ENCODE measurements around the gene FAM200B. TPM values are rescaled to one million over a fixed set of nuclear protein-coding genes. Genes with fewer than 3 reads are reported as not detected.

The FAM200B gene
- total RNA-seq, 1 experiment from 2014 or later = 22.6 TPM

DNA sequence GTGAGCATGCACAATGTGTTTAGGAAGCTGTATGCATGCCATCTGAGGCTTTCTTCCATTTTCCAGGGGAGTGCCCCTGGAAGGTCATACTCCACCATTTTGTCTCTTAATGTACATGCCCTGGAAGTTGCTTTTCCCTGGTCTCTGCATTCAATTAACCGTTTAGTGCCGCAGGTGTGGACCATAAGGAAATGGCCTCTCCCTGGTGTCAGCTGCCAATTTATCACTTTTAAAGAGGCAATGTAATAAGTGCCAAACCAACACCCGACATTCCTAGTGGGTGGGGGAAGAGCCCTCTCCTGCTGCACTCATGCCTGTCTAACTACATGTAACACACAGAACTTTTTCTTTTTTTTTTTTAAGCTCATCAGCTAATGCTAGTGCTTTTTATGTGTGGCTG is 14.1 kb downstream of the FAM200B start:
- H3K4me3 Mint-ChIP-seq (ENCODE audit: low read depth, unreplicated experiment) = no peak overlapping the region
- no peaks in the 10 kb centered on the region for H3K27me3 Mint-ChIP-seq (ENCODE audit: unreplicated experiment)
- peaks cover 15% of the 10 kb centered on the region for H3K36me3 Mint-ChIP-seq (ENCODE audit: insufficient read depth, unreplicated experiment)
- intact Hi-C loops (cut with micrococcal nuclease; ENCODE audit: unreplicated experiment) = no loop called here
- peaks cover 37% of the 10 kb centered on the region for H3K4me1 Mint-ChIP-seq (ENCODE audit: low read depth, unreplicated experiment)
- H3K9me3 Mint-ChIP-seq (ENCODE audit: low read depth, unreplicated experiment) = peaks cover 4% of the 10 kb centered on the region
- DNase-seq = no peak
- BruUV-seq (replicated peaks) = no TSS peak
- TF ChIP-seq, protein P1, sequence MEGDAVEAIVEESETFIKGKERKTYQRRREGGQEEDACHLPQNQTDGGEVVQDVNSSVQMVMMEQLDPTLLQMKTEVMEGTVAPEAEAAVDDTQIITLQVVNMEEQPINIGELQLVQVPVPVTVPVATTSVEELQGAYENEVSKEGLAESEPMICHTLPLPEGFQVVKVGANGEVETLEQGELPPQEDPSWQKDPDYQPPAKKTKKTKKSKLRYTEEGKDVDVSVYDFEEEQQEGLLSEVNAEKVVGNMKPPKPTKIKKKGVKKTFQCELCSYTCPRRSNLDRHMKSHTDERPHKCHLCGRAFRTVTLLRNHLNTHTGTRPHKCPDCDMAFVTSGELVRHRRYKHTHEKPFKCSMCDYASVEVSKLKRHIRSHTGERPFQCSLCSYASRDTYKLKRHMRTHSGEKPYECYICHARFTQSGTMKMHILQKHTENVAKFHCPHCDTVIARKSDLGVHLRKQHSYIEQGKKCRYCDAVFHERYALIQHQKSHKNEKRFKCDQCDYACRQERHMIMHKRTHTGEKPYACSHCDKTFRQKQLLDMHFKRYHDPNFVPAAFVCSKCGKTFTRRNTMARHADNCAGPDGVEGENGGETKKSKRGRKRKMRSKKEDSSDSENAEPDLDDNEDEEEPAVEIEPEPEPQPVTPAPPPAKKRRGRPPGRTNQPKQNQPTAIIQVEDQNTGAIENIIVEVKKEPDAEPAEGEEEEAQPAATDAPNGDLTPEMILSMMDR (IDR thresholded peaks at IDR 0.05; ENCODE audit: unreplicated experiment) = no peak
- H3K27ac Mint-ChIP-seq (ENCODE audit: unreplicated experiment) = peak overlapping the region; percentile 99
- CTCF ChIA-PET = interaction anchor here (0.7 to 1.1 kb wide), 4 partner anchors 13 to 221 kb away, joined by 3 to 6 read pairs (median 4); no protein-coding TSS in a partner anchor

DNA sequence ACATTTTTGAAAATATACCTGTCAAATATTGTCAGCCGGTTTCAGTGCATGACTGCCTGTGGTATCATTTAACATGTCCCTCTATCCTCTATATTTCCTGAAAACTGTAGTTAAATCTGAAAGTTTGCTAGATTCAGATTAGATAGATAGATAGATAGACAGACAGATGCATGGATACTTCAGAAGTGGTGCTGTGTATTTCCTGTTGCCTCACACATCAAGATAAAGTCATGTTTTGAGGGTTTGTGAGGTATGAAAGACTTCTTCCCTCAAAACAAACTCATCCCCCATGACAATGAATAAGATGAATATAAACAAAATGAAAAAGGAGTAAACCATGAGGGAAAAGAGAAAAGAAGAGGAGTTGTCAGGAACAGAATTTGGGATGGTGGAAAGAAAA is 15.2 kb downstream of the FAM200B start:
- intact Hi-C loops (cut with micrococcal nuclease; ENCODE audit: unreplicated experiment) = no loop called here
- peaks cover 35% of the 10 kb centered on the region for H3K4me1 Mint-ChIP-seq (ENCODE audit: low read depth, unreplicated experiment)
- CTCF ChIA-PET = no interaction called here
- TF ChIP-seq, protein P1 (IDR thresholded peaks at IDR 0.05; ENCODE audit: unreplicated experiment) = no peak
- peaks cover 4% of the 10 kb centered on the region for H3K9me3 Mint-ChIP-seq (ENCODE audit: low read depth, unreplicated experiment)
- H3K36me3 Mint-ChIP-seq (ENCODE audit: insufficient read depth, unreplicated experiment) = peaks cover 15% of the 10 kb centered on the region
- no peak overlapping the region for H3K4me3 Mint-ChIP-seq (ENCODE audit: low read depth, unreplicated experiment)
- H3K27ac Mint-ChIP-seq (ENCODE audit: unreplicated experiment) = peak overlapping the region; percentile 8
- no TSS peak for BruUV-seq (replicated peaks)
- DNase-seq = no peak
- H3K27me3 Mint-ChIP-seq (ENCODE audit: unreplicated experiment) = no peaks in the 10 kb centered on the region

DNA sequence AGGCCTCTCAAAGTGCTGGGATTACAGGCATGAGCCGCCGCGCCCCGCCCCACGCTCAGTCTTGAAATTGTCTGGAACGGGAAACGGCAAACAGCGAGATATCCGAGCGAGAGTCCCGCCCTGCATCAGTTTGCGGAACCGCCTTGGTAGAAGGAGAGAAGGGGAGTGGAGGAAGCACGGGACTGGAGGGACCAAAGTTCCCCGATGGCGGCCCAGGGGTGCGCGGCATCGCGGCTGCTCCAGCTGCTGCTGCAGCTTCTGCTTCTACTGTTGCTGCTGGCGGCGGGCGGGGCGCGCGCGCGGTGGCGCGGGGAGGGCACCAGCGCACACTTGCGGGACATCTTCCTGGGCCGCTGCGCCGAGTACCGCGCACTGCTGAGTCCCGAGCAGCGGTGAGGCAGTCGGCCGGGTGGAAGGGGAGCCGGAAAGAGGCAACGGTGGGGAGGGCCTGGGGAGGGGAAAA is 21.3 kb downstream of the FAM200B start, which contains the start of gene BST1:
TSS of gene BST1 (plus strand) at position 125 of the 463 bp plus-strand sequence. CDS start at position 205, 80 bp downstream.
- TF ChIP-seq, protein P1 (IDR thresholded peaks at IDR 0.05; ENCODE audit: unreplicated experiment) = no peak
- BruUV-seq (replicated peaks) = no TSS peak
- CTCF ChIA-PET = interaction anchor here (0.7 kb wide), 2 partner anchors 164 to 235 kb away, joined by 5 read pairs; no protein-coding TSS in a partner anchor
- Mint-ChIP-seq H3K27ac (ENCODE audit: unreplicated experiment) (peak within 1 kb of the TSS; percentile 19), H3K36me3 (ENCODE audit: insufficient read depth, unreplicated experiment) (no peaks in the 10 kb centered on the region), H3K9me3 (ENCODE audit: low read depth, unreplicated experiment) (no peaks in the 10 kb centered on the region), H3K27me3 (ENCODE audit: unreplicated experiment) (no peaks in the 10 kb centered on the region), H3K4me3 (ENCODE audit: low read depth, unreplicated experiment) (peak within 1 kb of the TSS; percentile 62), H3K4me1 (ENCODE audit: low read depth, unreplicated experiment) (no peaks in the 10 kb centered on the region)
- peak; percentile 28 for DNase-seq
- intact Hi-C loops (cut with micrococcal nuclease; ENCODE audit: unreplicated experiment) = no loop called here

DNA sequence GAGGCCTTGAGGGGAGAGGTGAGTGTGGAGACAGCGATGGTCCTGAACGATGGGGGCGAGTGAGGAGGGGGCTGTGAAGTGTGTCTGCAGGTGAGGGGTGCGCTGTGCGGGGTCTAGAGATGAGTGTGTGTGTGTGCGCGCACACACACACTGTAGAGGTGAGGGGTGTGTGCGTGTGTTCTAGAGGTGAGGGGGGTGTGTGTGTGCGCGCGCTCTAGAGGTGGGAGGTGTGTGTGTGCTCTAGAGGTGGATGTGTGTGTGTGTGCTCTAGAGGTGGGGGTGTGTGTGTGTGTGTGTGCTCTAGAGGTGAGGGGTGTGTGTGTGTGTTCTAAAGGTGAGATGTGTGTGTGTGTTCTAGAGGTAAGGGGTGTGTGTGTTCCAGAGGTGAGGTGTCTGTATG is 21.8 kb downstream of the FAM200B start:
- H3K27me3 Mint-ChIP-seq (ENCODE audit: unreplicated experiment) = no peaks in the 10 kb centered on the region
- H3K36me3 Mint-ChIP-seq (ENCODE audit: insufficient read depth, unreplicated experiment) = no peaks in the 10 kb centered on the region
- no TSS peak for BruUV-seq (replicated peaks)
- CTCF ChIA-PET = interaction anchor here (0.7 kb wide), 2 partner anchors 165 to 234 kb away, joined by 5 read pairs; no protein-coding TSS in a partner anchor
- no peaks in the 10 kb centered on the region for H3K4me1 Mint-ChIP-seq (ENCODE audit: low read depth, unreplicated experiment)
- H3K9me3 Mint-ChIP-seq (ENCODE audit: low read depth, unreplicated experiment) = no peaks in the 10 kb centered on the region
- peak overlapping the region; percentile 62 for H3K4me3 Mint-ChIP-seq (ENCODE audit: low read depth, unreplicated experiment)
- no peak for DNase-seq
- TF ChIP-seq, protein P1 (IDR thresholded peaks at IDR 0.05; ENCODE audit: unreplicated experiment) = no peak
- intact Hi-C loops (cut with micrococcal nuclease; ENCODE audit: unreplicated experiment) = no loop called here
- H3K27ac Mint-ChIP-seq (ENCODE audit: unreplicated experiment) = peak overlapping the region; percentile 19

Measured in Calu3 (cell line).